ENCODE data around the gene FOXD4L4.
"Not testable (repeated sequence)": the region's sequence is repeated elsewhere in the genome, so short reads cannot be mapped to it uniquely, and the experiment has no call there.

Gene FOXD4L4

GRCh38 chr9:65737096-65737564, at the start of gene FOXD4L4:
TSS of gene FOXD4L4 (plus strand) at chr9:65737146. CDS start at chr9:65737146, 0 bp downstream.
- not testable (repeated sequence) for H3K4me3 ChIP-seq (IDR thresholded peaks at IDR 0.05; ENCODE audit: insufficient read depth, low read depth, low read length); H2AFZ ChIP-seq (ENCODE audit: low read depth); H3K79me2 ChIP-seq (ENCODE audit: insufficient read depth, low read depth); H3K9ac ChIP-seq; H3K27ac ChIP-seq; H3K36me3 ChIP-seq (ENCODE audit: insufficient read depth); H3K27me3 ChIP-seq (ENCODE audit: insufficient read depth, low read depth); H3K4me1 ChIP-seq (ENCODE audit: low read depth, poor library complexity, severe bottlenecking); H3K4me2 ChIP-seq; H4K20me1 ChIP-seq (ENCODE audit: insufficient read depth)

- H3K4me1 ChIP-seq (ENCODE audit: low read depth, poor library complexity, severe bottlenecking); H4K20me1 ChIP-seq (ENCODE audit: insufficient read depth); H3K4me3 ChIP-seq (IDR thresholded peaks at IDR 0.05; ENCODE audit: insufficient read depth, low read depth, low read length); H3K4me2 ChIP-seq; H3K36me3 ChIP-seq (ENCODE audit: insufficient read depth); H3K27ac ChIP-seq; H3K9ac ChIP-seq; H3K27me3 ChIP-seq (ENCODE audit: insufficient read depth, low read depth); H2AFZ ChIP-seq (ENCODE audit: low read depth); H3K79me2 ChIP-seq (ENCODE audit: insufficient read depth, low read depth): not testable (repeated sequence)
Measured at GRCh38 chr9:65703550-65703949, 33.4 kb upstream of the FOXD4L4 start.

DNA sequence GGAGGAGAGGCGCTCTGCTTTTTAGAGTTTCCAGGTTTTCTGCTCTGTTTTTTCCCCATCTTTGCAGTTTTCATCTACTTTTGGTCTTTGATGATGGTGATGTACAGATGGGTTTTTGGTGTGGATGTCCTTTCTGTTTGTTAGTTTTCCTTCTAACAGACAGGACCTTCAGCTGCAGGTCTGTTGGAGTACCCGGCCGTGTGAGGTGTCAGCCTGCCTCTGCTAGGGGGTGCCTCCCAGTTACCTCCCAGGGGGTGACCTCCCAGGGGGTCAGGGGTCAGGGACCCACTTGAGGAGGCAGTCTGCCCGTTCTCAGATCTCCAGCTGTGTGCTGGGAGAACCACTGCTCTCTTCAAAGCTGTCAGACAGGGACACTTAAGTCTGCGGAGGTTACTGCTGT, 22.5 kb upstream of the FOXD4L4 start:
- not testable (repeated sequence) for H2AFZ ChIP-seq (ENCODE audit: low read depth); H4K20me1 ChIP-seq (ENCODE audit: insufficient read depth); H3K79me2 ChIP-seq (ENCODE audit: insufficient read depth, low read depth); H3K4me2 ChIP-seq; H3K4me3 ChIP-seq (IDR thresholded peaks at IDR 0.05; ENCODE audit: insufficient read depth, low read depth, low read length); H3K4me1 ChIP-seq (ENCODE audit: low read depth, poor library complexity, severe bottlenecking); H3K27ac ChIP-seq; H3K9ac ChIP-seq; H3K27me3 ChIP-seq (ENCODE audit: insufficient read depth, low read depth); H3K36me3 ChIP-seq (ENCODE audit: insufficient read depth)

GRCh38 chr9:65738133-65738532, 1.2 kb downstream of the FOXD4L4 start:
- H3K27ac ChIP-seq: not testable (repeated sequence)

More at GRCh38 chr9:65738133-65738532, 1.2 kb downstream of the FOXD4L4 start:
- not testable (repeated sequence) for H2AFZ ChIP-seq (ENCODE audit: low read depth); H4K20me1 ChIP-seq (ENCODE audit: insufficient read depth); H3K4me2 ChIP-seq; H3K4me1 ChIP-seq (ENCODE audit: low read depth, poor library complexity, severe bottlenecking); H3K9ac ChIP-seq; H3K79me2 ChIP-seq (ENCODE audit: insufficient read depth, low read depth); H3K27me3 ChIP-seq (ENCODE audit: insufficient read depth, low read depth); H3K4me3 ChIP-seq (IDR thresholded peaks at IDR 0.05; ENCODE audit: insufficient read depth, low read depth, low read length); H3K36me3 ChIP-seq (ENCODE audit: insufficient read depth)
